GM18909 (cell line): ENCODE data around the gene PTPRF.
"Not testable (repeated sequence)": the region's sequence is repeated elsewhere in the genome, so short reads cannot be mapped to it uniquely, and the experiment has no call there.

Experiments used
- ATAC-seq: cut with Tn5 transposase; IDR thresholded peaks from one replicate; pipeline ENCODE4 v1.9.1; 2021; ENCODE audit warnings: mild to moderate bottlenecking; ENCODE audit not compliant: unreplicated experiment, poor library complexity

PTPRF gene

GRCh38 chr1:43619996-43620920, 89.6 kb downstream of the PTPRF start:
- no peak for ATAC-seq

GRCh38 chr1:43620956-43621355, 90.3 kb downstream of the PTPRF start:
- ATAC-seq, result no peak

DNA sequence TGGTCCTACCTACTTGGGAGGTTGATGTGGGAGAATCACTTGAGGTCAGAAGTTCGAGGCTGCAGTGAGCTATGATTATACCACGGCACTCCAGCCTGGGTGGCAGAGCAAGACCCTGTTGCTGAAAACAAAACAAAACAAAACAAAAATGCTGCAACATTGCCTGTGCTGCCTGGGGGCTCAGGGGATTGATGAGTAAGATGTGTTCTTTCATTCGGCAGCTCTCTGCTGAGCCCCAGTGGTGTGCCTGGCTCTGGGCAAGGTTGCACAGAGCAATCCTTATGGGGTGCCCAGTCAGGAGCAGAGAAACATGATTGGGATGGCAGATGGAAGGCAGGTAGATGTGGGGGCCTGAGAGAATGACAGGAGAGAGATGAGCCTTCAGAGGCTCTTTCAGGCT, 90.7 kb downstream of the PTPRF start:
- no peak for ATAC-seq

GRCh38 chr1:43621861-43622260, 91.2 kb downstream of the PTPRF start:
- ATAC-seq, result no peak

- ATAC-seq, result no peak
Measured at GRCh38 chr1:43622471-43622870, 91.8 kb downstream of the PTPRF start.

DNA sequence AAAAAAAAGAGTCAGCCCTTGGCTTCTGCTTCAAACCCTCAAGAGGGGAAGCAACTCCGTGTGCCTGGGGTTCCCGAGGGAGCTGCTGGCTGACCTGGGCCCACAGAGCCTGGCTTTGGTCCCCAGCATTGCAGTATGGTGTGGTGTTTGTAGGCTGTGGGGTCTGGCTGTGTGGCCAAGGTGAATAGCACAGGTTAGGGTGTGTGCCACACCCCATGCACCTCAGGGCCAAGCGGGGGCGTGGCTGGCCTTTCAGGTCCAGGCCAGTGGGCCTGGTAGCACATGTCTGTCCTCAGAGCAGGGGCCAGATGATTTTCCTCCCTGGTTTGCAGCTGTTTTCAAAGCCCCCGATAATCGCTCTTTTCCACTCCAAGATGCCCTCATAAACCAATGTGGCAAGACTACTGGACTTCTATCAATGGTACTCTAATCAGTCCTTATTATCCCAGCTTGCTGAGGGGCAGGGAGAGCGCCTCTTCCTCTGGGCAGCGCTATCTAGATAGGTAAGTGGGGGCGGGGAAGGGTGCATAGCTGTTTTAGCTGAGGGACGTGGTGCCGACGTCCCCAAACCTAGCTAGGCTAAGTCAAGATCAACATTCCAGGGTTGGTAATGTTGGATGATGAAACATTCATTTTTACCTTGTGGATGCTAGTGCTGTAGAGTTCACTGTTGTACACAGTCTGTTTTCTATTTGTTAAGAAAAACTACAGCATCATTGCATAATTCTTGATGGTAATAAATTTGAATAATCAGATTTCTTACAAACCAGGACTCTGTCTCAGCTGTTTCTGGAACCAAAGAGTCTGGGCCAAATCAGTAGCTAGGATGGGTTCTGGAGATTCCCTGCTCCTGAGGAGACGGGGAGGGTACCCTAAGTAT, 92.5 kb downstream of the PTPRF start:
- no peak for ATAC-seq

- ATAC-seq, result no peak
Measured at GRCh38 chr1:43625063-43625780, 94.5 kb downstream of the PTPRF start.

DNA sequence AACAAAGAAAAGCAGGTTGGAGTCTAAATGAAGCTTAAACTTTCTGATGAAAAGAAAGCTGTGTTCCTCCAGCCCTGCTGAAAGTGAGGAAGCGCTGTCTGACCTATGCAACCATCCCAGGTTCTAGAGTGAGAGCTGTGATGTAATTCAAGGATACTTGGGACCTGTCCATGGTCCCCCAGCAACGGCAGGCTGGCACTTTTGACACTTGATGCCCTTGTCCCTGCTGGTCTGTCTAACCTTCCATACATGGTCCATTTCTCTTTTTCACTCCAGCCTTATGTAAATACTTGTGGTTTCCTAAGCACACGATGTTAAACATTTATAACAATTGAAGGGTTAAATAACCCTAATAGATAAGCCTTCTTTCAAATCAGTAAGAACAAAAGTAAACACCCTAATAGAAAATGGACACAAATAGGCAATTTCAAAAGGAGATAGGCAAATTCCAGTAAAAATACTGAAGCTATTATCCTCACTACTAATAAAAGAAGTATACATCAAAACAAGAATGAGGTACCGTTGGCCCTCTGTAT, 101.5 kb downstream of the PTPRF start:
- no peak for ATAC-seq

DNA sequence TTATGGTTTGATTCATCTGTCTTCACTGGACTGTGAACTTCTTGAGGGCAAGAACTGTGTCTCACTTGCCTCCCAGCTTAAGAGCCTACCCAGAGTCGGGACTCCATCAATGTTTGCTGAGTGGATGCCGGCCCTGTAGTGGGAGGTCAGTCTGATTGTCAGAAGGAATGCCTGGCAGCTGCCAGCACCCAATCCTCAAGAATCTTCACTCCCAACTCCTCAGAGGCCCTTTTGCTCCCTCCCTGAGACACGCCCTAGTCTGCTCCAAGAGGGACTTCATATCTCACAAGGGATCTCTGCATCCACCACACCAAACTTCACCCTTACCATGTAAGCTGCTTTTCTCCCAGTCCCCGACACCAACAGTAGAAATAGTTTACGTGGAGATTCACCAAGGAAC, 104.0 kb downstream of the PTPRF start:
- ATAC-seq, result no peak

- no peak for ATAC-seq
Measured at GRCh38 chr1:43636006-43636641, 105.4 kb downstream of the PTPRF start.

DNA sequence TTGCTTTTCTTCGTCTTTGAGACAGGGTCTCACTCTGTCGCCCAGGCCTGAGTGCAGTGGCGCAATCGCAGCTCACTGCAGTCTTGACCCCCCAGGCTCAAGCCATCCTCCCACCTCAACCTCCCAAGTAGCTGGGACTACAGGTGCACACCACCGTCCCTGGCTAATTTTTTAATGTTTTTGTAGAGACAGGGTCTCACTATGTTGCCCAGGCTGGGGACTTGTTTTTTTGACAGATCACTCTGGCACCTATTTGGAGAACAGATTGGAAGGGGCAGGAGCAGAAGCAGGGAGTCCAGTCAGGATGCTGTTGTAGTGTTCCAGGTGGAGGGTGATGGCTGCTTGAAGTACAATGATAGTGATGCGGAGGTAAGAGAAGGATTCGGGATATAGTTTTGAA, 106.6 kb downstream of the PTPRF start:
- no peak for ATAC-seq

GRCh38 chr1:43638381-43638780, 107.7 kb downstream of the PTPRF start:
- not testable (repeated sequence) for ATAC-seq

GRCh38 chr1:43639976-43640794, 109.5 kb downstream of the PTPRF start:
- no peak for ATAC-seq

DNA sequence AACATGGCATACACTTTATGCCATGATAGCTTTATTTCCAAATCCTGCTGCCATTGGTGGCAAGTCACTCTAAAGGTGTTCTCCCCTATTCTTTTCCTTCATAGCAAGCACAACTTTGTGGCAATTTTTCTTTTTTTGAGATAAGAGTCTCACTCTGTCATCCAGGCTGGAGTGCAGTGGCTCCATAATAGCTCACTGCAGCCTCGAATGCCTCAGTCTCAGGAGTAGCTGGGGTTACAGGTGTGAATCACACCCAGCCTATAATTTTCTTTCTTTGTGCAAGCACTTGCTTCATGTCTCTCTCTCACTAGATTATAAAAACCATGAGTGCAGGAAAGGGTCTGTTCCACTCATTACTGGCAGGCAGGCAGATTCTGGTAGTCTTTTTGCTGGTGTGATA, 113.9 kb downstream of the PTPRF start:
- no peak for ATAC-seq

GRCh38 chr1:43645461-43645860, 114.8 kb downstream of the PTPRF start:
- ATAC-seq, result no peak

DNA sequence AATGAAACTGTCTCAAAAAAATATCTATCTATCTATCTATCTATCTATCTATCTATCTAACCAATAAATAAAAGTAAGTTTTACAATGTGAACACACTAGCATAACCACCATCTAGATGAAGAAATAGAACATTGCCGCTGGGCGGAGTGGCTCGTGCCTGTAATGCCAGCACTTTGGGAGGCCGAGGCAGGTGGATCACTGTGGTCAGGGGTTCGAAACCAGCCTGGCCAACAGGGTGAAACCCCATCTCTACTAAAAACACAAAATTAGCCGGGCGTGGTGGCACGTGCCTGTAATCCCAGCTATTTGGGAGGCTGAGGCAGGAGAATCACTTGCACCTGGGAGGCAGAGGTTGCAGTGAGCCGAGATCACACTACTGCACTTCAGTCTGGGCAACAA, 116.6 kb downstream of the PTPRF start:
- ATAC-seq, result not testable (repeated sequence)

- no peak for ATAC-seq
Measured at GRCh38 chr1:43648221-43648847, 117.7 kb downstream of the PTPRF start.

- no peak for ATAC-seq
Measured at GRCh38 chr1:43648876-43649477, 118.3 kb downstream of the PTPRF start.
